ENCODE results near the gene WTAP.
A peak's percentile ranks its signal among the peaks of the same experiment; 100 is the strongest.
"Not testable (repeated sequence)": the region's sequence is repeated elsewhere in the genome, so short reads cannot be mapped to it uniquely, and the experiment has no call there.

Gene WTAP

GRCh38 chr6:159729598-159730331, 2.5 kb downstream of the WTAP start:
- peak in 1 of 2 donors; percentile 35 for DNase-seq

- no peak for DNase-seq
Measured at GRCh38 chr6:159730332-159730676, 3.0 kb downstream of the WTAP start.

- DNase-seq: not testable (repeated sequence)
Measured at GRCh38 chr6:159732550-159732949, 5.2 kb downstream of the WTAP start.

GRCh38 chr6:159733395-159733794, 6.1 kb downstream of the WTAP start:
- not testable (repeated sequence) for DNase-seq

- no peak for DNase-seq
Measured at GRCh38 chr6:159736908-159737307, 9.6 kb downstream of the WTAP start.

- peak in 1 of 2 donors; percentile 46 for DNase-seq
Measured at GRCh38 chr6:159739341-159739740, 12.0 kb downstream of the WTAP start.

GRCh38 chr6:159742165-159742564, 14.9 kb downstream of the WTAP start:
- no peak for DNase-seq

GRCh38 chr6:159745081-159745480, 17.8 kb downstream of the WTAP start:
- no peak for DNase-seq

- no peak for DNase-seq
Measured at GRCh38 chr6:159746759-159747158, 19.5 kb downstream of the WTAP start.

- not testable (repeated sequence) for DNase-seq
Measured at GRCh38 chr6:159748127-159748526, 20.8 kb downstream of the WTAP start.

- no peak for DNase-seq
Measured at GRCh38 chr6:159751448-159751847, 24.1 kb downstream of the WTAP start.

GRCh38 chr6:159753081-159753872, 26.0 kb downstream of the WTAP start:
- no peak for DNase-seq

GRCh38 chr6:159754401-159754800, 27.1 kb downstream of the WTAP start:
- no peak for DNase-seq

GRCh38 chr6:159754959-159755914, 27.9 kb downstream of the WTAP start:
- DNase-seq: no peak

- no peak for DNase-seq
Measured at GRCh38 chr6:159756508-159756907, 29.2 kb downstream of the WTAP start.

GRCh38 chr6:159758031-159759001, 31.0 kb downstream of the WTAP start:
- DNase-seq: no peak

GRCh38 chr6:159759645-159760044, 32.3 kb downstream of the WTAP start:
- no peak for DNase-seq

- no peak for DNase-seq
Measured at GRCh38 chr6:159760602-159761057, 33.3 kb downstream of the WTAP start.

GRCh38 chr6:159761129-159761872, 34.0 kb downstream of the WTAP start:
- no peak for DNase-seq

GRCh38 chr6:159761873-159762680, 34.8 kb downstream of the WTAP start, which contains the start of gene ACAT2:
TSS of gene ACAT2 (plus strand) at chr6:159762045. CDS start at chr6:159762088, 43 bp downstream.
- DNase-seq: peak; percentile 89 to 93
